Measurements from ENCODE around the gene SUGCT. TPM values are rescaled to one million over a fixed set of nuclear protein-coding genes. Genes with fewer than 3 reads are reported as not detected.
"Not testable (repeated sequence)": the region's sequence is repeated elsewhere in the genome, so short reads cannot be mapped to it uniquely, and the experiment has no call there.

Gene SUGCT
- total RNA-seq, 3 donors from 2014 or later (not counting 1 experiment from before 2014, with no cell fraction given) = 0.40 to 0.59 TPM; not detected in 1

GRCh38 chr7:40248681-40249080 is 113.9 kb downstream of the SUGCT start:
- no peaks in the 10 kb centered on the region for H3K36me3 ChIP-seq (ENCODE audit: control insufficient read depth, insufficient read depth, low read length)
- H3K4me3 ChIP-seq (ENCODE audit: low read length) = no peak overlapping the region
- DNase-seq (no peak), ATAC-seq (no peak)
- Mint-ChIP-seq H3K4me1 (no peaks in the 10 kb centered on the region), H3K27ac (no peak overlapping the region), H3K9me3 (no peaks in the 10 kb centered on the region), H3K27me3 (ENCODE audit: low read depth in 2 of 2) (peaks cover 4 to 10% of the 10 kb centered on the region in 2 donors), H3K4me3 (no peak overlapping the region), H3K36me3 (no peaks in the 10 kb centered on the region)
- 75% methylated on average over 8 of the region's 8 CpGs for WGBS (ENCODE audit: insufficient coverage)
- no peaks in the 10 kb centered on the region for H3K9me3 ChIP-seq (ENCODE audit: control insufficient read depth, insufficient read depth, low read length)
- H3K4me1 ChIP-seq (ENCODE audit: control insufficient read depth, insufficient read depth, low read length) = no peaks in the 10 kb centered on the region
- no peak for TF ChIP-seq CTCF (IDR thresholded peaks at IDR 0.05)
- H3K27me3 ChIP-seq (ENCODE audit: control insufficient read depth, insufficient read depth, low read length) = no peaks in the 10 kb centered on the region
- intact Hi-C loops (cut with micrococcal nuclease) = no loop called here
- no peak overlapping the region for H3K27ac ChIP-seq (ENCODE audit: low read length)

GRCh38 chr7:40253444-40253843 is 118.6 kb downstream of the SUGCT start:
- H3K36me3 Mint-ChIP-seq; H3K27ac Mint-ChIP-seq; DNase-seq; H3K27me3 ChIP-seq (ENCODE audit: control insufficient read depth, insufficient read depth, low read length); H3K4me1 ChIP-seq (ENCODE audit: control insufficient read depth, insufficient read depth, low read length); H3K9me3 Mint-ChIP-seq; H3K27ac ChIP-seq (ENCODE audit: low read length); intact Hi-C loops (cut with micrococcal nuclease); H3K4me3 ChIP-seq (ENCODE audit: low read length); H3K4me1 Mint-ChIP-seq; H3K36me3 ChIP-seq (ENCODE audit: control insufficient read depth, insufficient read depth, low read length); H3K9me3 ChIP-seq (ENCODE audit: control insufficient read depth, insufficient read depth, low read length); H3K27me3 Mint-ChIP-seq (ENCODE audit: low read depth in 2 of 2); H3K4me3 Mint-ChIP-seq; ATAC-seq: not testable (repeated sequence)
- WGBS (ENCODE audit: insufficient coverage) = 94% methylated on average over 10 of the region's 11 CpGs

DNA sequence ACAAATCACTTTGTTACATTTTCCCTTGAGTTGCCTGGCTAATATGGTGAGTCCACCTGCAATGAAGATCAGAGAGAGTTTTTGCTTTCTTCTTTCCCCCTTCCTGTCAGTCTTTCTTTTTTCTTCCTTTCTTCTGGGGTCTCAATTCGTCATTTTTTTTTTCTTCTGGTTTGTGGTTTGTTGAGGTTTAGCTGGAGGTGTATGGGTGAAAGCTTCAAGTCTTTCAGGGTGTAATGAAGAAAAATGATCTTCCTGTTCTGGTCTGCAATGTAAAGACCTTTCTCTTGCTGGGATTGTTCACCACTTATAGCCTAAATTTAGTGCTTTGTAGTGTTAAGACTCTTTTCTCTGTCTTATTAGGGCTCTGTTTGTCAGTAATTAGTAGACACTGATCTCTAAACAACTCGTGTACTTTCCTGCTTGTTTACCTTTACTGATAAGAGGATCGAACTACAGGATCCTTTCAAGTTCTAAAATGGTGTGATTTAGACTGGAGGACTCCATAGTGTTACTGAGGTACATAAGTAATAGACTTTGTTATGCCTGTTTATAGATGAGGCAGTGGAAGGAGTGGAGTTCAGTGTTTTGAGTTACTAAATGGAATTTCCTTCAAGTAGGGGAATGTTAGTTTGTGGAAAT is 129.1 kb downstream of the SUGCT start:
- intact Hi-C loops (cut with micrococcal nuclease) = no loop called here
- ATAC-seq = no peak

DNA sequence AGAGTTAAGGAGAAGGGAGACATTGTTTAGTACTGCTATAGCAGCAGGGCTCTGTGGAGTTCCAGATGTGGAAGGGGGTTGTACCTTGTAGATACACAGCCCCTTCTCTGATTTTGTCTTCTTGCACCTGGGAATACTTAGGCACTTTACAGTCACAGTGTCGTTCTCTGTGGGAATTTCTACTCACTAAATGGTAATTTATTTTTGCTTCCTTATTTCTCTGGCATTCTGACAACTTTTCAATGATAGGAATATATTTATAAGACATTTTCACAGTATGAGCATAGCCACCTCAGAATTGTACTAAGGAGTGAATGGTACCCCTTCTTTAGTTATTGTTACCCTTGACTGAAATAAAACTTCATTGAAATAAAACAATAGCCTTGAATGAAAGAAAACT is 132.8 kb downstream of the SUGCT start:
- Histone ChIP-seq H3K27me3 (ENCODE audit: control insufficient read depth, insufficient read depth, low read length) (no peaks in the 10 kb centered on the region), H3K9me3 (ENCODE audit: control insufficient read depth, insufficient read depth, low read length) (no peaks in the 10 kb centered on the region), H3K4me1 (ENCODE audit: control insufficient read depth, insufficient read depth, low read length) (no peaks in the 10 kb centered on the region), H3K36me3 (ENCODE audit: control insufficient read depth, insufficient read depth, low read length) (no peaks in the 10 kb centered on the region), H3K27ac (ENCODE audit: low read length) (no peak overlapping the region), H3K4me3 (ENCODE audit: low read length) (no peak overlapping the region)
- no peak for TF ChIP-seq CTCF (IDR thresholded peaks at IDR 0.05)
- ATAC-seq (no peak), DNase-seq (no peak)
- H3K9me3 Mint-ChIP-seq = no peaks in the 10 kb centered on the region
- intact Hi-C loops (cut with micrococcal nuclease) = no loop called here
- WGBS (ENCODE audit: insufficient coverage) = no CpG with 5 or more reads among the region's 1 CpG
- no peaks in the 10 kb centered on the region for H3K36me3 Mint-ChIP-seq
- no peak overlapping the region for H3K4me3 Mint-ChIP-seq
- no peak overlapping the region for H3K27ac Mint-ChIP-seq
- peaks cover 0 to 6% of the 10 kb centered on the region in 2 donors for H3K27me3 Mint-ChIP-seq (ENCODE audit: low read depth in 2 of 2)
- peaks cover 0 to 5% of the 10 kb centered on the region in 2 donors for H3K4me1 Mint-ChIP-seq

More for the DNA sequence above, 129.1 kb downstream of the SUGCT start:
- Mint-ChIP-seq H3K36me3 (no peaks in the 10 kb centered on the region), H3K27me3 (ENCODE audit: low read depth in 2 of 2) (peaks cover 0 to 3% of the 10 kb centered on the region in 2 donors), H3K4me1 (peaks cover 0 to 5% of the 10 kb centered on the region in 2 donors), H3K27ac (no peak overlapping the region), H3K9me3 (no peaks in the 10 kb centered on the region), H3K4me3 (no peak overlapping the region)
- H3K4me3 ChIP-seq (ENCODE audit: low read length) = no peak overlapping the region
- no peaks in the 10 kb centered on the region for H3K36me3 ChIP-seq (ENCODE audit: control insufficient read depth, insufficient read depth, low read length)
- no peak overlapping the region for H3K27ac ChIP-seq (ENCODE audit: low read length)
- WGBS (ENCODE audit: insufficient coverage) = 47% methylated on average over 2 of the region's 3 CpGs
- no peaks in the 10 kb centered on the region for H3K9me3 ChIP-seq (ENCODE audit: control insufficient read depth, insufficient read depth, low read length)
- no peak for TF ChIP-seq CTCF (IDR thresholded peaks at IDR 0.05)
- no peaks in the 10 kb centered on the region for H3K27me3 ChIP-seq (ENCODE audit: control insufficient read depth, insufficient read depth, low read length)
- no peak for DNase-seq
- no peaks in the 10 kb centered on the region for H3K4me1 ChIP-seq (ENCODE audit: control insufficient read depth, insufficient read depth, low read length)

DNA sequence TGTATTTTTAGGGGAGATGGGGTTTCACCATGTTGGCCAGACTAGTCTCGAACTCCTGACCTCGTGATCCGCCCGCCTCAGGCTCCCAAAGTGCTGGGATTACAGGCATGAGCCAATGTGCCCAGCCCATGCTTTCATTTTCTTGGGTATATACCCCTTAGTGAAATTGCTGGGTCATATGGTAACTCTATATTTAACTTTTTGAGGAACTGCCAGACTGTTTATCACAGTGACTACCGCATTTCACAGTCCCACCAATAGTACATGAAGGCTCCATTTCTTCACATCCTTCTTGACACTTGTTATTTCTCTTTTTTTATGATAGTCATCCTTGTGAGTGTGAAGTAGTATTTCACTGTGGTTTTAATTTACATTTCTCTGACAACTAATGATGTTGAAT is 134.0 kb downstream of the SUGCT start:
- H3K36me3 Mint-ChIP-seq; H3K4me1 Mint-ChIP-seq; H3K9me3 ChIP-seq (ENCODE audit: control insufficient read depth, insufficient read depth, low read length); intact Hi-C loops (cut with micrococcal nuclease); H3K4me1 ChIP-seq (ENCODE audit: control insufficient read depth, insufficient read depth, low read length); H3K9me3 Mint-ChIP-seq; DNase-seq; H3K4me3 Mint-ChIP-seq; H3K27me3 ChIP-seq (ENCODE audit: control insufficient read depth, insufficient read depth, low read length); H3K27ac Mint-ChIP-seq; H3K36me3 ChIP-seq (ENCODE audit: control insufficient read depth, insufficient read depth, low read length); H3K27me3 Mint-ChIP-seq (ENCODE audit: low read depth in 2 of 2); H3K4me3 ChIP-seq (ENCODE audit: low read length); H3K27ac ChIP-seq (ENCODE audit: low read length): not testable (repeated sequence)
- WGBS (ENCODE audit: insufficient coverage) = 93% methylated on average over 4 of the region's 5 CpGs
- peak in 2 of 3 donors; percentile 46 to 87 for ATAC-seq
